Spinal cord (tissue), 4 donors: ENCODE data around the gene TRIM43. TPM values are rescaled to one million over a fixed set of nuclear protein-coding genes. Genes with fewer than 3 reads are reported as not detected.

Experiments
- polyA plus RNA-seq, 2 donors: library from polyadenylated mRNA; unstranded; fragments of 120-200 nt; gene quantifications; one replicate each; pipeline ENCODE4 v1.2.1, GENCODE V29; 2013; ENCODE audit not compliant: insufficient read length in 2 of 2
- small RNA-seq: library from RNA; depleted of rRNA; stranded (forward); fragments of <200 nt; gene quantifications from one replicate; pipeline ENCODE3, GENCODE V24; 2014; ENCODE audit warnings: low replicate concordance
- total RNA-seq, 2 donors: library from RNA; depleted of rRNA in 1 of 2; stranded (reverse); fragments of 120-200 nt in 1 of 2; fragments of >200 nt in 1 of 2; gene quantifications; one replicate each; pipeline versions ENCODE4 v1.2.3 to v1.2.4, GENCODE V29; 2013 to 2014

TRIM43 gene
- total and polyA plus RNA-seq, 4 donors: 0.59 TPM; not detected in 3

Small RNAs within 50 kb of the gene (small RNA-seq; reads per million reads assigned to genes)
- not detected for gene AC009237.4
- gene AC009237.7: not detected

Other genes with a start within 250 kb of the TRIM43 start
- 10 to 100 TPM; 13.3 to 39.2 TPM for gene FAHD2A, start 189.3 kb upstream of the TRIM43 start, total RNA-seq
- 10 to 100 TPM; 30.9 to 39.7 TPM for gene FAHD2A, start 189.3 kb upstream of the TRIM43 start, polyA plus RNA-seq
- gene TRIM43B, start 107.2 kb upstream of the TRIM43 start, total RNA-seq: not detected
- gene TRIM43B, start 107.2 kb upstream of the TRIM43 start, polyA plus RNA-seq: not detected